BLaER1 (cell line): ENCODE measurements around the gene RNF6.
"Not testable (repeated sequence)": the region's sequence is repeated elsewhere in the genome, so short reads cannot be mapped to it uniquely, and the experiment has no call there.

ENCODE experiments used
- H3K27ac ChIP-seq: shearing (Covaris generic); formaldehyde crosslinking; 2 replicates; pipeline ENCODE4 v1.8.1; 2022
- H3K27me3 ChIP-seq: shearing (Covaris generic); formaldehyde crosslinking; 2 replicates; pipeline ENCODE4 v1.8.1; 2022
- H3K36me3 ChIP-seq: shearing (Covaris generic); formaldehyde crosslinking; 2 replicates; pipeline ENCODE4 v1.8.1; 2022
- H3K4me1 ChIP-seq: shearing (Covaris generic); formaldehyde crosslinking; 2 replicates; pipeline ENCODE4 v1.8.1; 2022
- H3K4me2 ChIP-seq: shearing (Covaris generic); formaldehyde crosslinking; 2 replicates; pipeline ENCODE4 v1.8.1; 2022
- H3K4me3 ChIP-seq: shearing (Covaris generic); formaldehyde crosslinking; 2 replicates; pipeline ENCODE4 v1.8.1; 2022
- H3K9ac ChIP-seq: shearing (Covaris generic); formaldehyde crosslinking; 2 replicates; pipeline ENCODE4 v1.8.1; 2022
- H3K9me3 ChIP-seq: shearing (Covaris generic); formaldehyde crosslinking; 2 replicates; pipeline ENCODE4 v1.8.1; 2022
- H4K20me1 ChIP-seq: shearing (Covaris generic); formaldehyde crosslinking; 2 replicates; pipeline ENCODE4 v1.8.1; 2022
- Cebpa-rat ChIP-seq: shearing (Covaris generic); IDR thresholded peaks from 2 replicates; pipeline ENCODE4 v1.8.1; 2022

RNF6 gene

GRCh38 chr13:26253787-26254582 is 31.9 kb upstream of the RNF6 start, which contains the start of gene CDK8:
TSS of gene CDK8 (plus strand) at chr13:26254129. CDS start at chr13:26254642, 513 bp downstream.
- Histone ChIP-seq H3K9ac (peak within 1 kb of the TSS; percentile 89), H3K27me3 (no peaks in the 10 kb centered on the region), H3K36me3 (no peaks in the 10 kb centered on the region), H3K4me3 (peak within 1 kb of the TSS; percentile 93), H3K27ac (peak within 1 kb of the TSS; percentile 95), H3K4me1 (peaks cover 19% of the 10 kb centered on the region), H3K4me2 (peak within 1 kb of the TSS; percentile 86), H4K20me1 (peaks cover 45% of the 10 kb centered on the region), H3K9me3 (no peaks in the 10 kb centered on the region)
- TF ChIP-seq Cebpa-rat: no peak

- Histone ChIP-seq H4K20me1 (peaks cover 38% of the 10 kb centered on the region), H3K27ac (peak overlapping the region; percentile 95), H3K9me3 (no peaks in the 10 kb centered on the region), H3K9ac (peak overlapping the region; percentile 89), H3K4me3 (peak overlapping the region; percentile 93), H3K4me1 (peaks cover 19% of the 10 kb centered on the region), H3K27me3 (no peaks in the 10 kb centered on the region), H3K4me2 (peak overlapping the region; percentile 52), H3K36me3 (no peaks in the 10 kb centered on the region)
- TF ChIP-seq Cebpa-rat: no peak
Measured at GRCh38 chr13:26253262-26253786, 31.2 kb upstream of the RNF6 start.

DNA sequence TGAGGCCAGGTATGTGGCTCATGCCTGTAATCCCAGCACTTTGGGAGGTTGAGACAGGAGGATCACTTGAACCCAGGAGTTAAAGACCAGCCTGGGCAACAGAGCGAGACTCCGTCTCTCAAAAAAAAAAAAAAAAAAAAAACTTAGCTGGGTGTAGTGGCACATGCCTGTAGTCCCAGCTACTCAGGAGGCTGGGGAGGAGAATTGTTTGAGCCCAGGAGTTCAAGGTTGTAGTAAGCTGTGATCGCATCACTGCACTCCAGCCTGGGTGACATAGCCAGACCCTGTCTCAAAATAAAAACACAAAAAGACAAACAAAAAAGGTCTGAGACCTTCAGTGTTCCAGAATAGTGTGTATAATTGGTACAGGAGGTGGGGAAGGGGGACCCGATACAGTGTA is 29.9 kb upstream of the RNF6 start:
- H3K4me2 ChIP-seq, H3K36me3 ChIP-seq, H3K9me3 ChIP-seq, H3K9ac ChIP-seq, H3K27ac ChIP-seq, H3K4me3 ChIP-seq, H3K27me3 ChIP-seq: not testable (repeated sequence)
- peaks cover 19% of the 10 kb centered on the region for H3K4me1 ChIP-seq
- peaks cover 25% of the 10 kb centered on the region for H4K20me1 ChIP-seq

DNA sequence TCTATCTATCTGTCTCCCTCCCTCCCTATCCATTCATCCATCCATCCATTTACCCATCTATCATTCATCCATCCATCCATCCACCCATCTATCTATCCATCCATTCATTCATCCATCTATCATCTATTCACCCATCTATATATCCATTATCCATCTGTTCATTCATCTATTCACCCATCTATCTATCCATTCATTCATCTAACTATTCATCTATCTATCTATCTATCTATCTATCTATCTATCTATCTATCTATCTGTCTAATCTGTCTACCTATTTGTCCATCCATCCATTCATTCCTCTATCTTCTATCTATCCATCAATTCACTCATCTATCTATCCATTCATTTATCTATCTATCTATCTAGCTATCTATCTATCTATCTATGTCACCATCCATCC is 27.4 kb upstream of the RNF6 start:
- H3K9ac ChIP-seq: no peak overlapping the region
- H4K20me1 ChIP-seq: peaks cover under 1% of the 10 kb centered on the region; the same call in 1 of the 2 replicates
- H3K4me1 ChIP-seq: peaks cover 4% of the 10 kb centered on the region; the same call in 1 of the 2 replicates
- H3K9me3 ChIP-seq: no peaks in the 10 kb centered on the region
- no peak overlapping the region for H3K27ac ChIP-seq
- no peaks in the 10 kb centered on the region for H3K36me3 ChIP-seq
- H3K4me2 ChIP-seq: no peak overlapping the region
- H3K27me3 ChIP-seq: no peaks in the 10 kb centered on the region
- TF ChIP-seq Cebpa-rat: no peak
- no peak overlapping the region for H3K4me3 ChIP-seq

DNA sequence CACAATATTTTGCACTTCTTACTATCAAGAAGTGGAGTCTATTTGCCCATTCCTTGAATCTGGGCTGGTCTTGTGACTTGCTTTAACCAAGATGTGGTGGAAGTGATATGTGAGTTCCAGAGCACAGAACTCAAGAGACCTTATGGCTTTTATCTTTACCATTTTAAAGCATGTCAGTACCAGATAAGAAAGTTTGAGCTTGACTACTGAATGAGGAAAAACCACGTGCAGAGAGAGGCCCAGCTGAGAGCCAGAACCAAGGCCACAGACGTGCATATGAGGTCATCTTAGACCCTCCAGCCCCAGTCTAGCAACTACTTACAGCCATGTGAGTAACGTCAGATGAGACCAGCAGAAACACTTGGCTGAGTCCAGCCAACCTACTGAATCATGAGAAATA is 25.5 kb upstream of the RNF6 start:
- no peak for TF ChIP-seq Cebpa-rat

GRCh38 chr13:26247011-26247410 is 24.9 kb upstream of the RNF6 start:
- no peak for TF ChIP-seq Cebpa-rat
- H3K4me1 ChIP-seq: no peaks in the 10 kb centered on the region

More for the DNA sequence above, 25.5 kb upstream of the RNF6 start:
- Histone ChIP-seq H3K36me3 (no peaks in the 10 kb centered on the region), H3K27me3 (no peaks in the 10 kb centered on the region), H3K27ac (no peak overlapping the region), H3K4me1 (no peaks in the 10 kb centered on the region), H3K4me2 (no peak overlapping the region), H3K4me3 (no peak overlapping the region), H3K9ac (no peak overlapping the region), H4K20me1 (no peaks in the 10 kb centered on the region), H3K9me3 (peaks cover 3% of the 10 kb centered on the region; the same call in 1 of the 2 replicates)

DNA sequence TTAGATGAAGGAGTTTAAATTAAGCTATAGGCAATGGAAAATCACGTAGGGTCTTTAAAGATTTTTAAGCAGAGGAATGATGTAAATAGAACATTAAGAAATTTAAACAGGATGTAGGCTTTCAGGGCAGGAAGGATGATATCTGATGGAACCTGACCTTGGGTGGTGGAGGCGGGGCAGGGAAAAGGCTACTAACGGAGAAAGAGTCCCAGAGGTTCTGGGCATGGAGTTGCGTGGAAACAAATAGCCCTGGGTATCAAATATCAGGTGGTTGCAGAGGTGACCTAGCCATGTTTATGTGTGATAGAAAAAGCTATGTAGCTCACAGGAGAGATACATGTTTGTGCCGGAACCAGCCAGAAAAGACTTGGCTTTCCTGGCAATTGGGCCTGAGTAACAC is 24.0 kb upstream of the RNF6 start:
- Histone ChIP-seq H3K27me3 (no peaks in the 10 kb centered on the region), H3K4me1 (no peaks in the 10 kb centered on the region), H3K9ac (no peak overlapping the region), H3K36me3 (no peaks in the 10 kb centered on the region), H3K4me2 (no peak overlapping the region), H3K27ac (no peak overlapping the region), H4K20me1 (no peaks in the 10 kb centered on the region), H3K4me3 (no peak overlapping the region), H3K9me3 (peaks cover 9% of the 10 kb centered on the region; the same call in 1 of the 2 replicates)
- no peak for TF ChIP-seq Cebpa-rat

More at GRCh38 chr13:26247011-26247410, 24.9 kb upstream of the RNF6 start:
- Histone ChIP-seq H3K9ac (no peak overlapping the region), H3K36me3 (no peaks in the 10 kb centered on the region), H3K27ac (no peak overlapping the region), H3K4me3 (no peak overlapping the region), H4K20me1 (no peaks in the 10 kb centered on the region), H3K27me3 (no peaks in the 10 kb centered on the region), H3K4me2 (no peak overlapping the region), H3K9me3 (peaks cover 9% of the 10 kb centered on the region; the same call in 1 of the 2 replicates)

- Histone ChIP-seq H3K27ac (no peak overlapping the region), H3K9me3 (no peaks in the 10 kb centered on the region), H3K4me1 (no peaks in the 10 kb centered on the region), H3K4me3 (no peak overlapping the region), H4K20me1 (no peaks in the 10 kb centered on the region), H3K36me3 (no peaks in the 10 kb centered on the region), H3K27me3 (no peaks in the 10 kb centered on the region), H3K9ac (no peak overlapping the region), H3K4me2 (no peak overlapping the region)
- no peak for TF ChIP-seq Cebpa-rat
Measured at GRCh38 chr13:26236296-26236695, 14.2 kb upstream of the RNF6 start.

GRCh38 chr13:26230703-26231102 is 8.6 kb upstream of the RNF6 start:
- Histone ChIP-seq H3K27ac (no peak overlapping the region), H3K36me3 (no peaks in the 10 kb centered on the region), H3K4me3 (no peak overlapping the region), H3K9ac (no peak overlapping the region), H3K27me3 (no peaks in the 10 kb centered on the region), H4K20me1 (no peaks in the 10 kb centered on the region), H3K4me1 (no peaks in the 10 kb centered on the region), H3K4me2 (no peak overlapping the region), H3K9me3 (no peaks in the 10 kb centered on the region)
- no peak for TF ChIP-seq Cebpa-rat

- no peaks in the 10 kb centered on the region for H4K20me1 ChIP-seq
- H3K9me3 ChIP-seq: no peaks in the 10 kb centered on the region
- no peak overlapping the region for H3K9ac ChIP-seq
- no peak for TF ChIP-seq Cebpa-rat
- H3K27ac ChIP-seq: no peak overlapping the region
- no peak overlapping the region for H3K4me2 ChIP-seq
- H3K4me1 ChIP-seq: no peaks in the 10 kb centered on the region
- no peaks in the 10 kb centered on the region for H3K36me3 ChIP-seq
- H3K27me3 ChIP-seq: no peaks in the 10 kb centered on the region
- H3K4me3 ChIP-seq: no peak overlapping the region
Measured at GRCh38 chr13:26229080-26229615, 7.0 kb upstream of the RNF6 start.
